22Rv1 (cell line): Measurements from ENCODE around the gene EIF2A.
"Not testable (repeated sequence)": the region's sequence is repeated elsewhere in the genome, so short reads cannot be mapped to it uniquely, and the experiment has no call there.

Experiments used
- ZFX ChIP-seq: fragments of 450-650 bp; IDR thresholded peaks from 2 replicates; pipeline ENCODE4 v1.6.1; 2017; ENCODE audit warnings: antibody characterized with exemption, borderline replicate concordance
- TF ChIP-seq, protein P1 (sequence below): fragments of 450-650 bp; IDR thresholded peaks from 2 replicates; pipeline ENCODE4 v1.5.1; 2017; ENCODE audit warnings: mild to moderate bottlenecking

DNA sequence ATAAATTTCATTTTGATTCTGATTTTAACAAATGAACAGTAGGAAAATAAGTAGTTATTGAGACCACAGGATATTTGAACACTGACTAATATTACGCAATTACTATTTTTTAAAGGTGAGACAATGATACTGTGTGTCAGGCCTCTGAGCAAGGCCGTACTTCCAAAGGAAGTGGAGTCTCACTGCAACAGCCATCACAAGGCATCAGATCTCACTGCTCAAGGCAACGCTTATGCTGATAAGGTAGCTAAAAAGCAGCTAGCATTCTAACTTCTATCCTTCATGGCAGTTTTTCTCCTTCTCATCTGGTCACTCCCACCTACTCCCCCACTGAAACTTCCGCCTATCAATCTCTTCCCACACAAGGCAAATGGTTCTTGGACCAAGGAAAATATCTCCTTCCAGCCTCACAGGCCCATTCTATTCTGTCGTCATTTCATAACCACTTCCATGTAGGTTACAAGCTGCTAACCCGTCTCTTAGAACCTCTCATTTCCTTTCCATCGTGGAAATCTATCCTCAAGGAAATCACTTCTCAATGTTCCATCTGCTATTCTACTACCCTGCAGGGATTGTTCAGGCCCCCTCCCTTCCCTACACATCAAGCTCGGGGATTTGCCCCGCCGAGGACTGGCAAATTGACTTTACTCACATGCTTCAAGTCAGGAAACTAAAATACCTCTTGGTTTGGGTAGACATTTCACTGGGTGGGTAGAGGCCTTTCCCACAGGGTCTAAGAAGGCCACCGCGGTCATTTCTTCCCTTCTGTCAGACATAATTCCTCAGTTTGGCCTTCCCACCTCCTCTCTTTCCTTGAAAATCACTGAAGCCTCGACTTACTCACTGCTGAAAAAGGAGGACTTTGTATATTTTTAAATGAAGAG, 54.3 kb downstream of the EIF2A start:
- TF ChIP-seq, protein P1, sequence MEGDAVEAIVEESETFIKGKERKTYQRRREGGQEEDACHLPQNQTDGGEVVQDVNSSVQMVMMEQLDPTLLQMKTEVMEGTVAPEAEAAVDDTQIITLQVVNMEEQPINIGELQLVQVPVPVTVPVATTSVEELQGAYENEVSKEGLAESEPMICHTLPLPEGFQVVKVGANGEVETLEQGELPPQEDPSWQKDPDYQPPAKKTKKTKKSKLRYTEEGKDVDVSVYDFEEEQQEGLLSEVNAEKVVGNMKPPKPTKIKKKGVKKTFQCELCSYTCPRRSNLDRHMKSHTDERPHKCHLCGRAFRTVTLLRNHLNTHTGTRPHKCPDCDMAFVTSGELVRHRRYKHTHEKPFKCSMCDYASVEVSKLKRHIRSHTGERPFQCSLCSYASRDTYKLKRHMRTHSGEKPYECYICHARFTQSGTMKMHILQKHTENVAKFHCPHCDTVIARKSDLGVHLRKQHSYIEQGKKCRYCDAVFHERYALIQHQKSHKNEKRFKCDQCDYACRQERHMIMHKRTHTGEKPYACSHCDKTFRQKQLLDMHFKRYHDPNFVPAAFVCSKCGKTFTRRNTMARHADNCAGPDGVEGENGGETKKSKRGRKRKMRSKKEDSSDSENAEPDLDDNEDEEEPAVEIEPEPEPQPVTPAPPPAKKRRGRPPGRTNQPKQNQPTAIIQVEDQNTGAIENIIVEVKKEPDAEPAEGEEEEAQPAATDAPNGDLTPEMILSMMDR, result not testable (repeated sequence)
- TF ChIP-seq ZFX, result not testable (repeated sequence)
